ENCODE data around the gene GABRR2.

GABRR2 gene

DNA sequence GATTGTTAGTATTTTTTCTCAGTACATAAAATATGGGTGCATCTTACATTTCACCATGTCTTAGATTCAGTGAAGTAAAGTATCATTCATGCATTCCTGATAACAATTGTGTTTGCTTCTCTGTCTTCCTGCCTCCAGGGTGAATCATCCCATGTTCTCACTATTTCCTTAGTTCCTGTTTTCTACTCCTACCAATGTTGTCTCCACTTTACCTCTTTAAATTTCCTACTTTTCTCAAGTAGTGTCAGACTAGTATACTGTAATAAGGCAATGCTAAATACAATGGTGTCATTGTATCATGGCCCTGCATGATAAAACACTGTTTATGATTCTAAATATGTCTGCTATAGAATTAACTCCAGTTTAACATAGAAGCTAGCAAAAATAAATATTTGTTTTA, 60.5 kb downstream of the GABRR2 start:
- H3F3A ChIP-seq (ENCODE audit: insufficient read depth) = no peaks in the 10 kb centered on the region
- H2AFZ ChIP-seq (ENCODE audit: low read depth, low read length, severe bottlenecking) = no peak overlapping the region
- no peak overlapping the region for H3K4me3 ChIP-seq (ENCODE audit: insufficient read depth, low read length, poor library complexity, severe bottlenecking)
- no peaks in the 10 kb centered on the region for H3K9me2 ChIP-seq (replicated peaks; ENCODE audit: insufficient read depth, low read length)
- H3K36me3 ChIP-seq (ENCODE audit: low read length) = no peaks in the 10 kb centered on the region
- H4K20me1 ChIP-seq (ENCODE audit: low read depth, low read length) = no peaks in the 10 kb centered on the region
- no peak overlapping the region for H3K4me2 ChIP-seq (ENCODE audit: low read depth, low read length, poor library complexity, severe bottlenecking)
- no peaks in the 10 kb centered on the region for H3K9me3 ChIP-seq (ENCODE audit: insufficient read depth, low read length)
- no peak overlapping the region for H3K27ac ChIP-seq (ENCODE audit: low read depth, low read length)
- no peak for TF ChIP-seq EZH2phosphoT487 (conservative IDR thresholded peaks at IDR 0.05; ENCODE audit: low read length)
- H3K9ac ChIP-seq (ENCODE audit: low read length) = no peak overlapping the region
- no peaks in the 10 kb centered on the region for H3K79me2 ChIP-seq (ENCODE audit: insufficient read depth, low read length)
- no peaks in the 10 kb centered on the region for H3K27me3 ChIP-seq (ENCODE audit: low read length)

DNA sequence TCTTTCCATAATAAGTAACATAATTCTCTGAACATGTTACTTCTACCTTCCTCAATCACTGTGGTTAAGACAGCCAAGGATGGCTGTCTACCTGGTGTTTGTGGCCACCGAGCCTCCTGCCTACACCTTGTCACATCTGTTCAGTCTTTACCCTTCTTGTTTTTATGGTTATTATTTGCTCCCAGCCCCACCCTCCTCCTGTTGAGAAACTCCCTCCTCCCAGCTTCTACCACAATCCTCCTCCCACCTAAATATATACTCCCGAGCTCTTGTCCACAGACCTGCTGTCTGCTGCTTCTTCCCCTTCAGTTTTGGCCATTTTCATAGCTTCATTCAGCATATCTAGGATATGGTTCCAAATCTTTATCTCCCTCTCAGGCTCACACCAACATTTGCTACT, 62.2 kb downstream of the GABRR2 start:
- Histone ChIP-seq H3K9me3 (ENCODE audit: insufficient read depth, low read length) (no peaks in the 10 kb centered on the region), H3K4me2 (ENCODE audit: low read depth, low read length, poor library complexity, severe bottlenecking) (no peak overlapping the region), H3K9ac (ENCODE audit: low read length) (no peak overlapping the region), H3K79me2 (ENCODE audit: insufficient read depth, low read length) (no peaks in the 10 kb centered on the region), H3K27me3 (ENCODE audit: low read length) (no peaks in the 10 kb centered on the region), H3K27ac (ENCODE audit: low read depth, low read length) (no peak overlapping the region), H4K20me1 (ENCODE audit: low read depth, low read length) (no peaks in the 10 kb centered on the region), H3F3A (ENCODE audit: insufficient read depth) (no peaks in the 10 kb centered on the region), H3K36me3 (ENCODE audit: low read length) (no peaks in the 10 kb centered on the region), H3K4me3 (ENCODE audit: insufficient read depth, low read length, poor library complexity, severe bottlenecking) (no peak overlapping the region), H2AFZ (ENCODE audit: low read depth, low read length, severe bottlenecking) (no peak overlapping the region), H3K9me2 (replicated peaks; ENCODE audit: insufficient read depth, low read length) (no peaks in the 10 kb centered on the region)
- TF ChIP-seq, protein P1, sequence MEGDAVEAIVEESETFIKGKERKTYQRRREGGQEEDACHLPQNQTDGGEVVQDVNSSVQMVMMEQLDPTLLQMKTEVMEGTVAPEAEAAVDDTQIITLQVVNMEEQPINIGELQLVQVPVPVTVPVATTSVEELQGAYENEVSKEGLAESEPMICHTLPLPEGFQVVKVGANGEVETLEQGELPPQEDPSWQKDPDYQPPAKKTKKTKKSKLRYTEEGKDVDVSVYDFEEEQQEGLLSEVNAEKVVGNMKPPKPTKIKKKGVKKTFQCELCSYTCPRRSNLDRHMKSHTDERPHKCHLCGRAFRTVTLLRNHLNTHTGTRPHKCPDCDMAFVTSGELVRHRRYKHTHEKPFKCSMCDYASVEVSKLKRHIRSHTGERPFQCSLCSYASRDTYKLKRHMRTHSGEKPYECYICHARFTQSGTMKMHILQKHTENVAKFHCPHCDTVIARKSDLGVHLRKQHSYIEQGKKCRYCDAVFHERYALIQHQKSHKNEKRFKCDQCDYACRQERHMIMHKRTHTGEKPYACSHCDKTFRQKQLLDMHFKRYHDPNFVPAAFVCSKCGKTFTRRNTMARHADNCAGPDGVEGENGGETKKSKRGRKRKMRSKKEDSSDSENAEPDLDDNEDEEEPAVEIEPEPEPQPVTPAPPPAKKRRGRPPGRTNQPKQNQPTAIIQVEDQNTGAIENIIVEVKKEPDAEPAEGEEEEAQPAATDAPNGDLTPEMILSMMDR (IDR thresholded peaks at IDR 0.05; ENCODE audit: insufficient read depth, low read length, poor library complexity, severe bottlenecking) = no peak
- TF ChIP-seq EZH2phosphoT487 (conservative IDR thresholded peaks at IDR 0.05; ENCODE audit: low read length) = no peak

DNA sequence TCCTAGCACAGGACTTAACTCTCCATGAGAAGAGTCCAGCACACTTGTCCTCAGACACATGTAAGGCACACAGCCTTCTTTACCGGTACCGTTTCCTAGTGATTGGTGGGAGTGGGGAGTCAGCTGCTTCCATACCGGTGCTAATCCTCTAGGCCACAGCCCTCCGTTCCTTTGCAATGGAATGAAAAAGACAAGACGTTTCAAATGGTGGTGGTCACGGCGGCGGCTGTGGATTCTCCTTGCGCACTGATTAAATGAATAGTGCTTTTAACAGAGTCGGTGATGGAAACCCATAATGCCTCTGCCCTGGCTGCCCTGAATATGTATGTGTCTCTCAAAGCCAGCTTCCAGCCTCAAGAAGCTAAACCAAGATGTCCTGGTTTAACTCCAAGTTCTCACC, 63.1 kb downstream of the GABRR2 start:
- Histone ChIP-seq H3K4me3 (ENCODE audit: insufficient read depth, low read length, poor library complexity, severe bottlenecking) (no peak overlapping the region), H4K20me1 (ENCODE audit: low read depth, low read length) (no peaks in the 10 kb centered on the region), H3F3A (ENCODE audit: insufficient read depth) (no peaks in the 10 kb centered on the region), H3K9ac (ENCODE audit: low read length) (no peak overlapping the region), H3K4me2 (ENCODE audit: low read depth, low read length, poor library complexity, severe bottlenecking) (no peak overlapping the region), H2AFZ (ENCODE audit: low read depth, low read length, severe bottlenecking) (no peak overlapping the region), H3K9me3 (ENCODE audit: insufficient read depth, low read length) (no peaks in the 10 kb centered on the region), H3K27ac (ENCODE audit: low read depth, low read length) (no peak overlapping the region), H3K79me2 (ENCODE audit: insufficient read depth, low read length) (no peaks in the 10 kb centered on the region), H3K27me3 (ENCODE audit: low read length) (no peaks in the 10 kb centered on the region), H3K36me3 (ENCODE audit: low read length) (no peaks in the 10 kb centered on the region), H3K9me2 (replicated peaks; ENCODE audit: insufficient read depth, low read length) (no peaks in the 10 kb centered on the region)
- TF ChIP-seq EZH2phosphoT487 (conservative IDR thresholded peaks at IDR 0.05; ENCODE audit: low read length) = no peak
- TF ChIP-seq, protein P1 (IDR thresholded peaks at IDR 0.05; ENCODE audit: insufficient read depth, low read length, poor library complexity, severe bottlenecking) = no peak

DNA sequence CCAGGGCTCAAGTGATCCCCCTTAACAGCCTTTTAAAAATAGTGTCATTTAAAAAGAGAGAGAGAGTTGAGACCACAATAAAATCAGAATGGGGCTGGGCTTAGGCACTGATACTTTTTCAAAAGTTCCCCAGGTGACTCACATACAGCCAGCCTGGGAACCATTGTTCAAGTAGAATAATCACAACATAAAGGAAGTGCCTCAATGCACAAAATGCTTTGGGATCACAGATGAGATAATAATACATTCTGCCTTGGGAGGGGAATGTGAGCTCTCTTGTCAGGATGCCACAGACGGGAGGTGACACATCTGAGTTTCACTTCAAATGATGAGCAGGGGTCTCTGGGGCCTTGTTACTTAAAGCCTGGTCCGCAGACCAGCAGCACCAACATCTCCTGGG, 63.9 kb downstream of the GABRR2 start:
- Histone ChIP-seq H3F3A (ENCODE audit: insufficient read depth) (no peaks in the 10 kb centered on the region), H3K27ac (ENCODE audit: low read depth, low read length) (no peak overlapping the region), H4K20me1 (ENCODE audit: low read depth, low read length) (no peaks in the 10 kb centered on the region), H3K27me3 (ENCODE audit: low read length) (no peaks in the 10 kb centered on the region), H3K9me3 (ENCODE audit: insufficient read depth, low read length) (no peaks in the 10 kb centered on the region), H2AFZ (ENCODE audit: low read depth, low read length, severe bottlenecking) (no peak overlapping the region), H3K9me2 (replicated peaks; ENCODE audit: insufficient read depth, low read length) (no peaks in the 10 kb centered on the region), H3K36me3 (ENCODE audit: low read length) (no peaks in the 10 kb centered on the region), H3K4me3 (ENCODE audit: insufficient read depth, low read length, poor library complexity, severe bottlenecking) (no peak overlapping the region), H3K9ac (ENCODE audit: low read length) (no peak overlapping the region), H3K79me2 (ENCODE audit: insufficient read depth, low read length) (no peaks in the 10 kb centered on the region), H3K4me2 (ENCODE audit: low read depth, low read length, poor library complexity, severe bottlenecking) (no peak overlapping the region)
- TF ChIP-seq, protein P1 (IDR thresholded peaks at IDR 0.05; ENCODE audit: insufficient read depth, low read length, poor library complexity, severe bottlenecking) = no peak
- TF ChIP-seq EZH2phosphoT487 (conservative IDR thresholded peaks at IDR 0.05; ENCODE audit: low read length) = no peak
